HepG2 (cell line): ENCODE measurements around the gene MTA2.

ENCODE experiments used
- CBFB ChIP-seq: sonication (generic); formaldehyde crosslinking; IDR thresholded peaks from 2 replicates; pipeline ENCODE4 v1.4.0; 2020; ENCODE audit warnings: missing genetic modification reagents
- CTCF ChIP-seq: sonication (generic); formaldehyde crosslinking; IDR thresholded peaks from 2 replicates; pipeline ENCODE4 v1.5.0; 2020; ENCODE audit warnings: mild to moderate bottlenecking, missing genetic modification reagents, moderate library complexity
- HOXA7 ChIP-seq: sonication (generic); formaldehyde crosslinking; IDR thresholded peaks from 2 replicates; pipeline ENCODE4 v1.8.1; 2022; ENCODE audit warnings: mild to moderate bottlenecking, missing genetic modification reagents, moderate library complexity
- KLF16 ChIP-seq, 2 experiments: sonication (generic) in 1 of 2; formaldehyde crosslinking in 1 of 2; IDR thresholded peaks; 2 replicates each; pipeline versions ENCODE4 v1.6.1 to v1.8.0; 2016 to 2023; ENCODE audit warnings: missing genetic modification reagents in 2 of 2, missing compliant biosample characterization in 1 of 2
- MTA1 ChIP-seq: sonication (generic); formaldehyde crosslinking; IDR thresholded peaks from 2 replicates; pipeline ENCODE4 v1.4.0; 2020; ENCODE audit warnings: missing genetic modification reagents, mild to moderate bottlenecking, borderline replicate concordance
- PRDM4 ChIP-seq: sonication (generic); formaldehyde crosslinking; IDR thresholded peaks from 2 replicates; pipeline ENCODE4 v1.9.0; 2021; ENCODE audit warnings: missing genetic modification reagents, borderline replicate concordance
- TCF7L2 ChIP-seq: IDR thresholded peaks from 2 replicates; pipeline ENCODE4 v1.6.1; 2011; ENCODE audit warnings: mild to moderate bottlenecking, low read depth, low read length, moderate library complexity
- ZBTB10 ChIP-seq: sonication (generic); formaldehyde crosslinking; IDR thresholded peaks from 2 replicates; pipeline ENCODE4 v1.4.0; 2020; ENCODE audit warnings: missing genetic modification reagents, borderline replicate concordance
- ZBTB44 ChIP-seq: sonication (generic); formaldehyde crosslinking; IDR thresholded peaks from 2 replicates; pipeline ENCODE4 v1.4.0; 2020; ENCODE audit warnings: missing genetic modification reagents
- ZNF570 ChIP-seq: sonication (generic); formaldehyde crosslinking; IDR thresholded peaks from 2 replicates; pipeline ENCODE4 v1.4.0; 2020; ENCODE audit warnings: mild to moderate bottlenecking, missing genetic modification reagents, borderline replicate concordance
- ZNF790 ChIP-seq: sonication (generic); formaldehyde crosslinking; IDR thresholded peaks from 2 replicates; pipeline ENCODE4 v1.8.0; 2022; ENCODE audit warnings: missing genetic modification reagents, mild to moderate bottlenecking, borderline replicate concordance

- TF ChIP-seq CTCF (CRISPR knock-in tag) (no peak), KLF16 (CRISPR knock-in tag; IDR thresholded peaks at IDR 0.05) (no peak), ZNF570 (CRISPR knock-in tag) (no peak), CBFB (no peak), PRDM4 (CRISPR knock-in tag) (no peak), TCF7L2 (no peak), ZBTB44 (CRISPR knock-in tag) (no peak), MTA1 (no peak), HOXA7 (CRISPR knock-in tag) (no peak), ZNF790 (CRISPR knock-in tag) (no peak), ZBTB10 (CRISPR knock-in tag) (no peak)
Measured at GRCh38 chr11:62608776-62609175, 7.1 kb upstream of the MTA2 start.
